C1 segment of cervical spinal cord (tissue), 14 donors: ENCODE data around the gene EPHB1.

Experiments used
- DNase-seq, 14 donors: peaks; one replicate each; lab custom pipeline; 2025; lab: John Stamatoyannopoulos, UW

Gene EPHB1

DNA sequence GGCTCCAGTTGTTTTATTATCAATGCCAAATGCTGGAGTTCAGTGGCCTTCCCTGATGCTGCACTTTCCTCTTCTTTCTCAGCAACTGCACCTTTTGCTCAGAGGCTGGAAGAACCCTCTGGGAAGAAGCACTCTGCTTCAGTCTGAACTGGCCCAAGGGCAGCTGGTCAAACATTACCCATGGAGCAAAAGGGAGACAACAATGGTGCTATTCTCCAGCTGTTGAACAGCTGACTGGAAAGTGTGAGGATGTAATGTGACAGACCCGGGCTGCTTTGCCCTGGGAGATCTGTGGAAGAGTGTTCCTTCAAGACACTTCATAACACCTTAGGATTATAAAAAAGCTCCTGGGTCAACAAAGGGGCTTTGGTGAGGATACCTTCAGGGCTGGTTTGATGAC is 84.9 kb downstream of the EPHB1 start:
- peak in 5 of 14 donors; percentile 13 to 36 (median 19) for DNase-seq

DNA sequence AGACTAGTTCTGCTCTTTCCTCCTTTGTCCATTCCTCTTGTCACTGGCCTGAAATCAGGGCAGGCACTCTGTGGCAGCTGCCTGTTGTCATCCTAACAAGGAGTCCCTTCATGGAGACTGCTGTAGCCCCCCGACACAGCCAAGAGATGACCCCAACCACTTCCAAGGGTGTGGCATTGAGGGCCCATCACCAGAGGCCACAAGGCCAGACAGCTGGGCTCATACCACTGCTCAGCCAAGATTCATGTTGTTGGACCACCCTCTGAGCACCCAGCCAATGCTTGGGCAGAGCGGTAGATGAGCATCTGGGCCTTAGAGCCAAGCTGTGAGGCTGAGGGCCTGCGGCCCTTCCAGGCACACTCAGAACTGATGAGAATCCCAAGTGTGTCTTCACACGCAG is 85.4 kb downstream of the EPHB1 start:
- DNase-seq: no peak

DNA sequence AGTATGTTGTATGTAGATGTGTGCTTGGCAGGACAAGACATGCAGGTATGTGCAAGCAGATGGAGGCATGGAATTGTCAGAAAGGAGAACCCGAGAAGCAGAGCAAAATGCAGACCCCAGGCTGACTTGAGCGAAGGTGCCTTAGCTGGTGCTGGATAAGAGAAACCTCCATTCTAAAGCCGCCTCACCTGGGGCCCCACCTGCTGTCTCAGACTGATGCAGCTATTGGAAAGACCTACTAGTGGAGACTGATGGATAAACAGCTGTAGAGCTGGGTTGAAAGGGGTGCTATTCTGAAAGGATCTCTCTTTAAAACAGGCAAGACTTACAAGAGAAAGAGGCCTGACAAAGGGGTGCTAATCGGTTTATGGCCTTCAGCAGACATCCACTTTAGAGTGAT is 86.2 kb downstream of the EPHB1 start:
- no peak for DNase-seq

DNA sequence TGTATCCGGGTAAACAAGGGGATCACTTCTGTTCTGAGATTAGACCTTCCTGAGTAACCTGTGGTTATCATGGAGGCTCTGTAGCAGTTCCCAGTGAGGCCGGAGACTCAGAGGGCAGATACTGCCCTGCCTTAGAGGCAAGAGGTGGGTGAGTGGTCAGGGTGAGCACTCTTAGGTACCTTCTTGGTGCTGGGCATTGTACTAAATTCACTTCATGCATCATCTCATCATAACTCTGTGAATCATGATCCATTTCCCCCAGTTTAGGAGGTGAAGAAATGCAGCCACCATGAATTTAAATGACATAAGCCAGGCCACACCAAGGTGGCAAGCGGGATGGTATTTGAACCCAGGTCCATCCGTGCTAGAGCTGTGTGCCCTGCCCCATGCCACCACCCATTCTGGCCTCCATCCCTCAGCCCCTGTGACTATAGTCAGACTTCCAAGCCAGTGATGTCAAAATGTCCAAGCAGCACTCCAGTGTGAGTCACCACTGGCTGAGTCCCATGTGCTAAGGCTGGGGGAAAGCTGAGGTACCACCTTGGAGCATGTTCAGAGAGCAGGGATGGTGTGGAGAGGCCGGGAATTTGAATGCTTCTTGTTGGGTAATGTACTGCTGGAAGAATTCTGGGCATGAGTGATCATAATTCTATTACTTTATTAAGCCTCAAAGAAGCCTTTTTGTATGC is 88.8 kb downstream of the EPHB1 start:
- no peak for DNase-seq

DNA sequence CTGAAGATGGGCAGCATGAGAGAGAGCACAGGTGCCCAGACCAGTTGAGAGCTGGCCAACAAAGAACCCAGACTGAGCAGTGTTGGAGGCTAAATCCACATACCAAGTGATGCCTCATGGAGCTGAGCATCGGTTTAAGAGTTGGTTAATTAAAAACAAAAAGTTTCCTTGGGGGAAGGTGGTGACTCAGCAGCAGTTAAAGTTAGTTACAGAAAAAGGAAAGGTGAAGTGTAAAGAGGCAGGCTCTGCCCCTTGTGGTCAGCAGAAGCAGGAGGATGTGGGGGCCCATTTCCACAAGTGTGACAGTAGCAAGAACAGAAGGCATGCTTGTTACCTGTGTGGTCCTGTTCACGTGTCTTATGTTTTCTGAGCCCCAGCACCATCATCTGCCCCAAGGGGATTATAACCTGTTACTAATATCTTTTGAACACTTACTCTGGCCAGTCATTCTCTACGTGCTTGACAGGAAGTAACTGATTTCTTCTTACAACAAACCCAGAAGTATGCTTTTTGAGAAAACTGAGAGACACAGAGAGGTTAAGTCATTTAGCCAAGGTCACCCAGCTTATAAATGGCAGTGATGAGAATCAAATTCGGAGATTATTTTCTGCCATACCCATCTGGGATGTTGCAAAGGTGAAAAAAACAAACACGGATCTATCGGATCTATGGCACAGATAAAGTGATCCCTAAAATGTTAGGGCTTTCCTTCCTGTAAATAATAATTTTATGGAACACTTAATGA is 91.0 kb downstream of the EPHB1 start:
- no peak for DNase-seq

DNA sequence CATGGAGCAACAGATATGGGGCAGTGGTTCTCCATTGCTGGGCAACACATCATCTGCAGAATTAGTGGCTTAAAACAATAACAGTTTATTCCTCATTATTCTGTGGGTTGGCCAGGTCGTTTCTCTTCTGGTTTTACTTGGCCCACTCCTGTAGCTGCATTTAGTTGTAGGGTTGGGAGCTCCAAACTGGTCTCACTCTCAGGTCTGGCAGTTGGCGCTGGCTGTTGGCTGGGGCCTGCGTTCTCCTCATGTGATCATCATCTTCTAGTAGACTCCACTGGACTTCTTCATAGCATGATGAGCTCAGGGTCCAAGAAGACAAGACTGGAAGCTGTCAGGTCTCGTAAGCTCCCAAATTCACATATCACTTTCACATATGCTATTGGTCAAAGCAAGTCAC is 91.9 kb downstream of the EPHB1 start:
- no peak for DNase-seq

DNA sequence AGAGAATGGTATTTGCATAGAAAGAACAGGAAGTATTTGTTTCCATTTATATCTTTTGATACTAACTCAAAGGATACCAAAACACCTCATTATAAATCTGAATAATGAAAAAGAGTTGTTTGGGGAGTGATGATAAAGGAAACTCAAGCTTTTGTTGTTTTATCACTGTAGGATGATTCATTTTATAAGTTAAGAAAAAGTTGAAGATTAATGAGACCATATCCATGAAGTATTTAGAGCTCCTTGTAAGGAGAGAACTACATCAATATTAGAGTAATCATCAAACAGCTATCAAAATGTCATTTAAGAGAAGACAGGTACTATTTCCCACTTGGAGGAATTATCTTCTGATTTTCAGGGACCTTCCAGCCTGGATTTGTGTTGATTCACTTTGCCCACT is 92.5 kb downstream of the EPHB1 start:
- no peak for DNase-seq

DNA sequence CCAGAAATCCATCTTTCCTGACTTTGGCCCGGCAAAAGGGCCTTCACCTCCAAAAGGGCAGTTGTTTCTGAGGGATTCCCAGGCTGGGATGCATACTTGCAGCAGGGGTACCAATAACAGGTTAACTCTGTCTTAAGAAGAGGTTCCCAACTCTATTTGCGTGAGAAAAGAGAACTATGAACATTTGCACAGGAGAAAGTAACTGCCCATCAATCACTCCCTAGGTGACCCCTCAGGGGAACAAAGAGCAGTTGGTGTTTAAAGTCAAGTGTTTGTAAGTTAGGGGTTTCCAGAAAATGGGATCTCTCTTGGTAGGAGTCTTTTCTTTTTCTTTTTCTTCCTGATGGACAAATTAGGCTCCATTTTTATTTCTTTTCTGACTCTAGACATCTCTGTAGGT is 97.3 kb downstream of the EPHB1 start:
- no peak for DNase-seq

DNA sequence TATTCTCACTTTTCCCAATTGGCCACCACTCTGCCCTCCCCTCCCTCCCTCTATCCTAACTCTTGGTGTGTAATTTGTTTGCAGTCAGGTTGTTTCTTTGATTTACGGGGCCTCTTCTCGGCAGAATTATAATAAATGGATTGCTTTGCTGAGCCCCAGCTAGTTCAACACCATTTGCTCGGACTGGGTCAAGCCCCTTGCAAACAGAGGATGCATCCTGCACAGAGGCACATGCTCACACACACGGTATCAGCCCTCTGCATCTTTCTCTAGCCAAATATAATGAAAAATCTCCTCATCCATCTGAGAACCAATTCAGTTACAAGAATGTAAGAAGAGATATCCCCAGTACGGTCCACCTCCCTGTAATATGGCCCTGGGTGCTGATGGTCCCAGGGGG is 97.7 kb downstream of the EPHB1 start:
- DNase-seq: no peak

DNA sequence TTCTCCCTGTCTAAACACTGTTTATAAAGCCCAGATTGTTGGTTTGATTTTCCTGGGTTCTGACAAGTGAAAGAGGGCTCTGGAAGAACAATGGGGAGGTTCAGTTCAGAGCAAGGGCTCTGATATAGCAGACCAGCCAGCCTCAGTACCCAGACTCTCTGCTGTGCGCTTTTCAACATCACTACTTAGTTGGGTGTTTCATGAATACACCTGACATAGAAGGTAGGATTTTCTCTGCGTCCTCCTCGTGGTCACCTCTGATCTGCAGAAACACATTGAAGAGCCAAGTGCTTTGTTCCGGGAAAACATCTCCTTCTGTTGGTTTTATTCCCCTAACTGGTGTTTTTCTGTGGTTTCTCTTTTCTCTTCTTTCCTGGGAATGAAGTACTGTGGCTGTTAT is 99.5 kb downstream of the EPHB1 start:
- no peak for DNase-seq

DNA sequence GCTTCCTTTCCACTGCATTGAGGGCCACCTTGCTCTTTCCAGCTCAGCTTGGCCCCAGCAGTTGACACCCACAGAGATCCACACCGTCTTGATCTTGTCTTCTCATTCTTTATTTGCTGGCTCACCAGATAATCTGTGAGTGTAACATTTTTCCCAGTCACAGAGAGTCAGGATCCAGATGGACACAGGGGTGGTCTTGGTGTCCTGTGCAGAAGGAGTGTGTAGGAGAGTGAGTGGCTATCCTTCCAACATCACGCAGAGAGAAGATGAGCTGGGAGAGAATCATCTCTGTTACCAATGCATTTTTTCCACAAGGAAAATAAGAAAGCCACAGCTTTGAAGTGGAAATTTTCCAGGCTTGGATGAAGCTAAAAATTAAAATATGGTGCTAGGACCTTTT is 100.1 kb downstream of the EPHB1 start:
- peak in 1 of 14 donors; percentile 43 for DNase-seq

DNA sequence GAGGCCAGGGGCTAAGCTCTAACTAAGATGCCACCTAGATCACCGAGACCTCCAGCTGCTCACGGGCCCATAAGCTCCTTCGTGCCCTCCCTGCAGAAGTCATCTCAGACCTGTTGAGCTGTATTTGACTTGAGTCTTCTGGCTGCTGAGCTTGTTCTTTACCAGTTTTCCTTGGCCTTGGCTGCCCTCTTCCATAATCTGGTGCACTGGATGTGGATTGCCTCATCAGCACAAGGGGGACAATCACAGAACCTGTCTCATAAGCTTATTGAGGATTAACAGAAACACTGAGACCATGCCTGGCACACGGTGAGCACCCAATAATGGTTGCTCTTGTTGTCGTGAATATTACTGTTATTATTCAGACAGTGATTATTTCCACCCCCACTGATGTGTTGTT is 101.1 kb downstream of the EPHB1 start:
- DNase-seq: no peak

DNA sequence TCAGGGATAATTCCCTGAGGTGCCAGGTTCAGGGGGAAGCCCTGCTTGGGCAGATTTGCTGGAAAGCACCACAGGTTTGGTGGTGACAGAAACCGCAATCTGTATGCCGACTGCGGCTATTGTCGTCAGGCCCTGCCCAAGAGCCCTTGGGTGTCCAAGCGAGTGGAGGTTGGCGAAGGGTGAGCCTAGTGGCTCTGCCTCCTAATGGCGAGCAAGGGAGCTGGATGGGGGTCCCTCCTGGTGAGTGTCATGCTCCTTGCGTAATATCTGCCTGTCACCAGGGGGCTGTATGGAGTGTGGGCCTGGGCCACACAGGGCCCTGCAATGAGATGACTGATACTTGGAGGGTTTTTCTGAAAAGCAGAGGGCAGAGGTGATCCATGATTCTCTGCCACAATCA is 101.6 kb downstream of the EPHB1 start:
- DNase-seq: no peak

DNA sequence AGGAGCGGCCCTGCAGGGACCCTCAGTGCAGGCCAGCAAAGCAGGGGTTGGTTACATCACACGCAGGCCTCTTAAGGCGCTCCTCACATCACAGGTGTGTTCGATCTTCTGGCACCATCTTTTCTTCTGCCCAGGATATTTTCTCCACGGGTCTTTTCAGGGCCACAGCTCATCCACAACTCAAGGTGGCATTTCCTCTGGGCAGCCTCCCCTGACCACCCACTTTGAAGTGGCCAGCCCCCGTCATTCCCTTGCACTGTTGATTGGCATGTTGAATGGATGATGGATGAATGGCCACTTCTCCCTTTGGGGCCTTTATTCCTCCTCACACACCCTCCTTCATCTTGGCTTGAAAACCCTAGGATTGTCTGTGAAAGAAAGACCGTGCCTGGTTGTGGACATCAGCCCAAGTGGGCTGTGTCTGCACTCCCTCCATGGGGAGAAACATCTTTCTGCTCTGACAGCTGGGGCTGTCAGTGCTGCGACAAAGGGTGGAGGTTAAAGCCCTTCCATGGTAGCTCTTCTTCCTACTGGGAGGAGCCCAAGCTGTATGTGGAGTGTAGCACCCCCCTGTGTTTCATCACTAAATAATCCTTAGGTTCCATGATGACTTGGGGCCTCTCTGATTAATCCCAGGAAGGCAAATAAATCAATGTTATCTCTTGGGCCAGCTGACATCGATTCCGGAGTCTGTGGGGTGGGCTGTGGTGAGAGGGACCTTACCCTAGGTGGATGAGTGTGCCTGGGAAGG is 102.5 kb downstream of the EPHB1 start:
- no peak for DNase-seq

DNA sequence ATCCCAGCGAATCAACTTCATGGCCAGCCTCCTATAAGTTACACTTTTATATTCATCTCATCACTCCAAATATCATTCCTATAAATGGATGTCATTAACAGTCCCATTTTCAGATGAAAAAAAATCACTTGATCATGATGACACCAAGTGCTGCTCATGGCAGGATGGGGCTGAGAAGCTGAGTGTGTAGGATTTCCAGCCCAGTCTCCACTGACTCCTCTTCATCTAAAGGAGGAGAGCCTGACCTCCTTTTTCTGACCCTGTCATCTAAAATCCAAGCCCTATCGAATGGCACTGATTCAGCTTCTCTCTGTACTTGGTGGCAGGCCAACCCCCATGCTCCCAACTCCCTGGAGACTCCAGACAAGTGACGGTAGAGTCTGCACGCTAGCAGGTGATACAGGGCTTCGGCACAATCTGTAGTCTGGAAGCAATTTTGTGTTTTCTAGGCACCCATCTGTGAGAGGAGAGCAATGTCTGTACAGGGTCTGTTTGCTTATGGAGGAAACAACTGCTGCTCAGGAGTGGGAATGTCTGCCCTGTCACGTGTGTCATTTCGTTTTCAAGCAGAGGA is 103.2 kb downstream of the EPHB1 start:
- DNase-seq: no peak

DNA sequence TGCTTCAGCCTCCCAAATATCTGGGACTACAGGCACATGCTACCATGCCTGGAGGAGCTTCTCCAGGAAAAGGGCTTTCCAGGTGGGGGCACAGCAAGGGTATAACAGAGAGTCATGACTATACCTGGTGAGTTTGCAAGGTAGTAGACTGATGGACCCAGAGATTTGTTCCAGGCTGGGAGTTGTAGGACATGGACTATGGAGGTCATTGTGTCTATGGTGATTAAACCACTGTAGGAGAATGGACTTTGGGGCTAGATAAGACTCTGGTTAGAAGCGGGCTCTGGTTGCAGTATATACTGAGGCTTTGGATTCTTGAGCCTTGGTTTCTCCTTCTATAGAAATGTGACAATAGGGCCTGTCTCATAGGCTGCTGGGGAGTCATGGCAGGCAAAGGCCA is 104.7 kb downstream of the EPHB1 start:
- DNase-seq: no peak

DNA sequence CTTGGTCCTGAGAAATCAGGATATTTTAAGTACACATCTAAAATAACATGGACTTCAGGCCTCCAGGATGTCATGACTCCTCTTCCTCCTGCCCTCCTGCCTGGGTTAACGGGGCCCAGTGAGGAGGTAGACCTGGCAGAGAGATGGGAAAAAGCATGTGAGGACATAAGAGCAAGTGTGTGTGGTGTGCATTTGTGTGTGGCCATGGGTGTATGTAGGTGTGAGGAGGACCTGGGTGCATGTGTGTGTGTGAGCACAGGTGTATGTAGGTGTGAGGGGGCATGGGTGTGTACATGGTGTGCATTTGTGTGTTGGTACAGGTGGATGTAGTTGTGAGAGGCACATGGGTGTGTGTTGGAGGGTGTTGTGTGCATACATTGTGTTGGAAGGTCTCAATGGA is 105.4 kb downstream of the EPHB1 start:
- no peak for DNase-seq

DNA sequence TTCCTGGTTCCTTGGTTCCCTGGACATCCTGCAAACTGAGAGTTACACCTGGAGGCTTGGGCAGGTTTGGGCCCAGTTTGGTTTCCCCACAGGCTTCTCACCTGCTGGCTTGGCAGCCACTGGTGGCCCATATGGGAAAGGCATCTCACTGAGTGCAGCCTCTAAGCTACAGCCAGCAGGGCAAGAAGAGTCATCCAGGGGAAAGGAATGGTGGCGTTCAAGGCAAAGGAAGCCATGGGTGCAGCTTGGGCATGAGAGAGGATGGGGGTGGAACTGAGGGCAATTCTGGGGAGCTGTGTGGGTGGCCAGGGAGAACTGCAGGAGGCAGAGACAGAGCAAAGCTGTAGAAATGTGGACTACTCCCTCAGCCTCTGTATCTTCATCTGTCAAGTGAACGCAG is 106.4 kb downstream of the EPHB1 start:
- peak in 1 of 14 donors; percentile 78 for DNase-seq

DNA sequence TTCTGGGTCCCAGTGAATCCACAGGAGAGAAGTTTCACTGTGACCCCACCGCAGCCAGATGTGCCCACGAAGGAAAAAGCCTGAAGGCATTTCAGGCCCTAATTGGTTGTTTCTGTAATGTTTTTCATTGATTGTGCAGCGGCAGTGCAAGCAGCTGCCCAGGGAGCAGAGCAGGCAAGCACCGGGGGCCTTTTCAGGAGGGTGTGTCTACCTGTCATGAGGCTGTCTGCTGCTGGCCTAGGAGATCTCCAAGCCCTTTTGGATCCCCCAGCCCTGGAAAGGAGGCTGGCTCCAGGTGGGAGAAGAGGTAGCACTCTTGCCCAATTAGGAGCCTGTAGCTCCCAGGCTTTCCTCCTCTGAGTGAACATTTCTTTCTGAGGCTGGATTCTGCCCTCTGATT is 108.8 kb downstream of the EPHB1 start:
- DNase-seq: no peak

DNA sequence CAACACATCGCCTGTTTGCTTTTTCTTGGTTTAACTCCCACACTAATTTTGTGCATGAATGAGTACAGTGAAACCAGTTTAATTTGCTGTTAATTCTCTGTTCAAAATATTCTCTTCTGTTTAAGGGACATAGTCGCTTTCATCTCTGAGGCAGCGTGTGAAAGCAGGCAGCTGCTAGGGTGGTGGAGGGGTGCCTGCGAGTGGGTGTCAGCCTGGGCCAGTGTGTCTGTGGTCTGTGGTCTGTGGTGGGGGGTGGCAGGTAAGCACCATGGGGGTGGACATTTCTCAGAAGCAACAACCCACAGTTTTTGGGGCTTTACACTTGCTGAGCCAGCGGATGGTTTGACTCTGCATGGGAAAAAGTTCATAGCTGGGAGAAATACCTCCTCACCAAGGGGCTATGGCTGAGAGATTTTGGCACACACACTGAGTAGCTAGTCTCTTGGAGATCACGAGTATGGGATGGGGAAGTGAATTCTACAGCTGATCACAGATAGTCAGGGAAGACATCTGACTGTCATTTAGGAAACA is 109.2 kb downstream of the EPHB1 start:
- no peak for DNase-seq

DNA sequence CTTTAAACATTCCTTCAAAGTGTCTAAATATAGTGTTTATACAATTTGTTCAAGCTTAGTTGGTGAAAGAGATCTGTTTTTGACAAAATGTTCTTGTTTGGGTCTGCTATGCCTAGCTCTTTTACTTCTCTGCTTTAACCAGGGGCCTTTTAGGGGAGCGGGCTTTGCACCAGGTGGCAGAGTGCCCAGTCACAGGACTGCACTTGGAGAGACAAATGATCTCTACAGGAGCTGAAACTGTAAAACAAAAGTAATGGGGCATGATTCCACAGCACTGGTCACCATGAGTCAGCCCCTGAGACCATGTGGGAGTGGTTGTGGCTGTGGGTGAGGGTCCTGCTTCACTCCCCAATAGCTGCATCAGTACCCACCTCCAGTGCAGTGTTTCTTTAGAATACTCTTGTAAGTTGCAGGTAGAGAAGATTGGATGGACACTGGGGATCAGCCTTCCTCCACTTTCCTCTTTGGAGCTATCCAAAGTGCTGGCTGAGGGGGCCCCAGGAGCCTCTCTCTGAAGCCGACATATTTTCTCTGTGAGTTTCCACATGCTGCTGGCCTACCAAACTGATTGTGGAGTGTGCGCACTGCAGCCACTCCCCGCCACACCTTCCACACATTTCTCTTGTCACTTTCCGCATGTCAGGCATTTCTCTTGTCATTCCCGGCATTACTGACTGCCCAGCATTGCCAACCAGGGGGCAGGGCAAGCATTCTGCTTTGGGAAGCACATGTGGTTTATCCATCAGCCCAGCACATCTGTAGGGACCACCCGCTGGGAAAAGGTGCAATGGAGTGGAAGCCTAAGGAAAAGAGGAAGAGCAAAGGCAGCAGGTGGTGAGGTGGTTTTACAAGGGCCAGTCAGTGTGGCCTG is 110.0 kb downstream of the EPHB1 start:
- DNase-seq: peak in 1 of 14 donors; percentile 29
